Effector memory CD4-positive, alpha-beta T cell (primary cell): ENCODE results near the gene PPP4R3C.
"Not testable (repeated sequence)": the region's sequence is repeated elsewhere in the genome, so short reads cannot be mapped to it uniquely, and the experiment has no call there.

Experiments used
- DNase-seq, 3 donors: peaks; one replicate each; pipeline ENCODE4 v3.0.0-alpha.2; 2020
- H3K27ac ChIP-seq: 2 replicates; pipeline ENCODE4 v1.7.0; 2013; ENCODE audit warnings: mild to moderate bottlenecking, low read length, moderate library complexity; ENCODE audit not compliant: insufficient read depth, poor library complexity, severe bottlenecking
- H3K27me3 ChIP-seq: replicated peaks from 2 replicates; pipeline ENCODE4 v1.7.0; 2013; ENCODE audit warnings: mild to moderate bottlenecking, low read length; ENCODE audit not compliant: insufficient read depth, control insufficient read depth, poor library complexity, severe bottlenecking
- H3K36me3 ChIP-seq: 2 replicates; pipeline ENCODE4 v1.7.0; 2013; ENCODE audit warnings: mild to moderate bottlenecking, low read length, moderate library complexity; ENCODE audit not compliant: control insufficient read depth, insufficient read depth
- H3K4me1 ChIP-seq: 2 replicates; pipeline ENCODE4 v1.7.0; 2013; ENCODE audit warnings: low read length, mild to moderate bottlenecking; ENCODE audit not compliant: control insufficient read depth, insufficient read depth, poor library complexity, severe bottlenecking
- H3K4me3 ChIP-seq: 2 replicates; pipeline ENCODE4 v1.7.0; 2013; ENCODE audit warnings: low read length, low read depth, mild to moderate bottlenecking; ENCODE audit not compliant: insufficient read depth, poor library complexity, severe bottlenecking
- H3K9me3 ChIP-seq: 2 replicates; pipeline ENCODE4 v1.7.0; 2013; ENCODE audit warnings: mild to moderate bottlenecking, low read length, moderate library complexity; ENCODE audit not compliant: control insufficient read depth
- total RNA-seq, 3 donors: gene quantifications; one replicate each; lab custom pipeline; 2026; lab: John Stamatoyannopoulos, UW

Gene PPP4R3C
- total RNA-seq, result 0 reads per million in 3 donors

DNA sequence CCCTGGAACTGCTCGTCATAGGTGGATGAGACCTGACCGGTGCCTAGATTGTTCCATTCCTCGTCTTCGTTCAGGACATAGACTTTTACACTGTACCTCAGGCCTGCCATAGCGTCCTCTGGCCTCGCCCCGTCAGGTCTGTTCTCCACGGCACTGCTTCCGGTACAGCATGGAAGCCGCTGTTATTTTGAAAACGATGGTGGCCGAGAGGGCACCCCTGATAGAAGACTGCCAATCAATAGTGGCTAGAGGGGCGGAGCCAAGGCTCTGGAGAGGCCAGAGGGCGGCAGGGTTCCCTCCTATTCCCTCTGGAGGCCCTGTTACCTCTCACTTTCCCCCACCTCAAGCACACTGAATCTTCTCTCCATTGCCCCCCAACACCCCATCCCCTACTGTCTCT lies at the start of gene PPP4R3C:
Gene PPP4R3C, minus strand, starts transcription at position 155 of the 400 bp plus-strand sequence. Its CDS starts 45 bp downstream, at position 110.
- no peaks in the 10 kb centered on the region for H3K9me3 ChIP-seq
- H3K4me1 ChIP-seq, result no peaks in the 10 kb centered on the region
- H3K27ac ChIP-seq, result no peak within 1 kb of the TSS
- no peak for DNase-seq
- no peak within 1 kb of the TSS for H3K4me3 ChIP-seq
- H3K27me3 ChIP-seq, result no peaks in the 10 kb centered on the region
- no peaks in the 10 kb centered on the region for H3K36me3 ChIP-seq

GRCh38 chrX:27491397-27491796 lies 28.3 kb upstream of the PPP4R3C start:
- DNase-seq, result no peak
- Histone ChIP-seq H3K4me3 (no peak overlapping the region), H3K36me3 (no peaks in the 10 kb centered on the region), H3K4me1 (no peaks in the 10 kb centered on the region), H3K9me3 (no peaks in the 10 kb centered on the region), H3K27me3 (no peaks in the 10 kb centered on the region), H3K27ac (no peak overlapping the region)

- Histone ChIP-seq H3K27ac (no peak overlapping the region), H3K4me1 (no peaks in the 10 kb centered on the region), H3K9me3 (no peaks in the 10 kb centered on the region), H3K4me3 (no peak overlapping the region), H3K27me3 (no peaks in the 10 kb centered on the region), H3K36me3 (no peaks in the 10 kb centered on the region)
- DNase-seq, result no peak
These were observed 2.9 kb upstream of the PPP4R3C start for GRCh38 chrX:27466051-27466450.

DNA sequence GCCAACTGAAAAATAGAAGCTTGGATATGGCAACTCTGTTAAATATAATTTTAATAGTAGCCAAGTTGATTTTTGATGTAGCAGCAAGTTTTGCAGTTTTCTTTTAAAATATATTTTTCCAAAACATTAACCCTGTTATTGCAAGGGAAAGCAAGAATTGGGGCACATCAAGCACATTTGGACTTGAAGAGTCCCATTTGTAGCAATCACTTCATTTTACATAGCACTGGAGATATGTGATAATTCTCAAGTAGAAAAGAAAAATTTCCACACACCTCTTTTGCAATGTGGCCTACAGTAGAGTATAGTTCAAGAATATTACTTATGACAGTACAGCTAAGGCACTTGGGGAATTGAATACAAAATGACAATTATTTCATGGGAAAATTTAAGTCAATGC lies 1.9 kb upstream of the PPP4R3C start:
- Histone ChIP-seq H3K4me1 (no peaks in the 10 kb centered on the region), H3K27ac (no peak overlapping the region), H3K4me3 (no peak overlapping the region), H3K36me3 (no peaks in the 10 kb centered on the region), H3K9me3 (no peaks in the 10 kb centered on the region), H3K27me3 (no peaks in the 10 kb centered on the region)
- no peak for DNase-seq

DNA sequence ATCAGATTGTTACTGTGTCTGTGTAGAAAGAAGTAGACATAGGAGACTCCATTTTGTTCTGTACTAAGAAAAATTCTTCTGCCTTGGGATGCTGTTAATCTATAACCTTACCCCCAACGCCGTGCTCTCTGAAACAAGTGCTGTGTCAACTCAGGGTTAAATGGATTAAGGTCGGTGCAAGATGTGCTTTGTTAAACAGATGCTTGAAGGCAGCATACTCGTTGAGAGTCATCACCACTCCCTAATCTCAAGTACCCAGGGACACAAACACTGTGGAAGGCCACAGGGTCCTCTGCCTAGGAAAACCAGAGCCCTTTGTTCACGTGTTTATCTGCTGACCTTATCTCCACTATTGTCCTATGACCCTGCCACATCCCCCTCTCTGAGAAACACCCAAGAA lies 4.0 kb downstream of the PPP4R3C start:
- not testable (repeated sequence) for H3K27me3 ChIP-seq, H3K36me3 ChIP-seq

DNA sequence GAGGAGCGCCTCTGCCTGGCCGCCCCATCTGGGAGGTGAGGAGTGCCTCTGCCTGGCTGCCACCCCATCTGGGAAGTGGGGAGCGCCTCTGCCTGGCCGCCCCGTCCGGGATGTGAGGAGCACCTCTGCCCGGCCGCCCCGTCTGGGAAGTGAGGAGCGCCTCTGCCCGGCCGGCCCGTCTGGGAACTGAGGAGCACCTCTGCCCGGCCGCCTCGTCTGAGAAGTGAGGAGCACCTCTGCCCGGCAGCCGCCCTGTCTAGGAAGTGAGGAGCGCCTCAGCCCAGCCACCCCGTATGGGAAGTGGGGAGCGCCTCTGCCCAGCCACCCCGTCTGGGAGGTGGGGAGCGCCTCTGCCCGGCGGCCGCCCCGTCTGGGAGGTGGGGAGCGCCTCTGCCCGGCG lies 4.6 kb downstream of the PPP4R3C start:
- not testable (repeated sequence) for H3K27ac ChIP-seq, H3K4me3 ChIP-seq, H3K36me3 ChIP-seq, H3K9me3 ChIP-seq, H3K27me3 ChIP-seq, DNase-seq, H3K4me1 ChIP-seq

More for the DNA sequence above, 4.0 kb downstream of the PPP4R3C start:
- H3K27ac ChIP-seq, H3K4me1 ChIP-seq, DNase-seq, H3K9me3 ChIP-seq, H3K4me3 ChIP-seq: not testable (repeated sequence)

DNA sequence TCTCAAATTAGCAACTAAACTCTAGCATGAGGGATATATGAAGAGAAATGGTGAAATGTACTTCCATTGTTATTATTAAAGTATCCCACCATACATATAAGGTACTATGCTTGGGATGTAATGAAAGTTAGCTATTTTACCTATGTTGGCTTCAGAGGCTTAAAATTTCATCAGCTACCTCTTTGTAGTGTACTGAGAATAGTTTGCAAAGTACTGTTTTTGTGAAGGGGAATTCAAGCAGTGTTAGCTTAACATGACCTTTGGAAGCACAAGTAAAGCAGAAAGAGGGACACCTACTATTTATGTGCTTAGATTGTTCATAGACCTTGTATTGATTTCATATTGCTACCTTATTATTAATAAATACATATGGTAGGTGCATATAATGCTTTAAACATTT lies 11.8 kb downstream of the PPP4R3C start:
- Histone ChIP-seq H3K36me3 (no peaks in the 10 kb centered on the region), H3K27me3 (no peaks in the 10 kb centered on the region), H3K27ac (no peak overlapping the region), H3K4me1 (no peaks in the 10 kb centered on the region), H3K4me3 (no peak overlapping the region), H3K9me3 (no peaks in the 10 kb centered on the region)
- DNase-seq, result no peak

DNA sequence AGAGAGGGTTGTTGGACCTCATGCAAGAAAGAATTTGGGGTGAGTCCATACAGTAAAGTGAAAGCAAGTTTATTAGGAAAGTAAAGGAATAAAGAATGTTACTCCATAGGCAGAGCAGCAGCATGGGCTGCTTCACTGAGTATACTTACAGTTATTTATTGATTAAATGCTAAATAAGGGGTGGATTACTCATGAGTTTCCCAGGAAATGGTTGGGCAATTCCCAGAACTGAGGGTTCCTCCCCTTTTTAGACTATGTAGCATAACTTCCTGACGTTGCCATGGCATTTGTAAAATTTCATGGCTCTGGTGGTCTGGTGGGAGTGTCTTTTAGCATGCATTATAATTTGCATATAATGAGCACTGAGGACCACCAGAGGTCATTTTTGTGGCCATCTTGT lies 16.7 kb downstream of the PPP4R3C start:
- Histone ChIP-seq H3K4me1 (no peaks in the 10 kb centered on the region), H3K4me3 (no peak overlapping the region), H3K9me3 (no peaks in the 10 kb centered on the region), H3K27ac (no peak overlapping the region), H3K27me3 (no peaks in the 10 kb centered on the region), H3K36me3 (no peaks in the 10 kb centered on the region)
- DNase-seq, result no peak

DNA sequence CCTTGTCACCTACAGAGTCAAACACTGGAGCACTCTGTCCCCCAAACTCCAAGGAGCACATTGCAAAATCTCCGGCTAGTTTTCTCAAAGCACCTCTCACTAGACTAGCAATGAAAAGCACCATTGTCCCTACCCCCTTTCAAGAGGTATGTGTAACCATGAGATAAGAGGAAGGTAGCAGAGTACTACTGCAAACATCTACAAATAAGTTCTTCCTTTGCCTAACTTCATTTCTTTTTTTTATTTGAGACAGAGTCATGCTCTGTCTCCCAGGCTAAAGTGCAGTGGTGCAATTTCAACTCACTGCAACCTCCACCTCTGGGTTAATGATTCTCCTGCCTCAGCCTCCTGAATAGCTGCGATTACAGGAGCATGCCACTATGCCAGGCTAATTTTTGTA lies 17.7 kb downstream of the PPP4R3C start:
- no peaks in the 10 kb centered on the region for H3K27me3 ChIP-seq
- no peak for DNase-seq
- no peaks in the 10 kb centered on the region for H3K36me3 ChIP-seq

GRCh38 chrX:27444093-27444908 lies 18.8 kb downstream of the PPP4R3C start:
- H3K4me1 ChIP-seq, result no peaks in the 10 kb centered on the region
- H3K9me3 ChIP-seq, result no peaks in the 10 kb centered on the region
- no peak overlapping the region for H3K27ac ChIP-seq
- no peak overlapping the region for H3K4me3 ChIP-seq
- no peaks in the 10 kb centered on the region for H3K36me3 ChIP-seq
- no peaks in the 10 kb centered on the region for H3K27me3 ChIP-seq
- DNase-seq, result no peak

More for the DNA sequence above, 17.7 kb downstream of the PPP4R3C start:
- no peak overlapping the region for H3K4me3 ChIP-seq
- H3K27ac ChIP-seq, result no peak overlapping the region
- no peaks in the 10 kb centered on the region for H3K4me1 ChIP-seq
- H3K9me3 ChIP-seq, result no peaks in the 10 kb centered on the region
